NCI-H1105 (cell line): Measurements from ENCODE around the gene TPRN.

Source experiments
- DNase-seq: peaks from one replicate; lab custom pipeline; 2025; lab: John Stamatoyannopoulos, UW

TPRN gene

DNA sequence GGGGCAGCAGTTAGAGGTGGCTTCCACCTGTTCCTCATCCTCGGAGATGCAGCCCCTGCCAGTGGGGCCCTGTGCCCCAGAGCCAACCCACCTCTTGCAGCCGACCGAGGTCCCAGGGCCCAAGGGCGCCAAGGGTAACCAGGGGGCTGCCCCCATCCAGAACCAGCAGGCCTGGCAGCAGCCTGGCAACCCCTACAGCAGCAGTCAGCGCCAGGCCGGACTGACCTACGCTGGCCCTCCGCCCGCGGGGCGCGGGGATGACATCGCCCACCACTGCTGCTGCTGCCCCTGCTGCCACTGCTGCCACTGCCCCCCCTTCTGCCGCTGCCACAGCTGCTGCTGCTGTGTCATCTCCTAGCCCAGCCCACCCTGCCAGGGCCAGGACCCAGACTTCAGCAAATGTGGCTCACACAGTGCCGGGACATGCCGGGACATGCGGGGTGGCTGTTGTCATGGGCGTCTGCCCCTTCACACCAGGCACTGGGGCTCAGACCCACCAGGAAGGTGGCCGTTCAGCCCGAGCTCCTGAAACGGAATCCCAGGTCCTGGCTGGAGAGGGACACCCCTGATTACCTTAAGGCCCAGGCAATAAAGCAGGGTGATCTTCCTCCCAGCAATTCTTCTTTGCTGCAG lies 25.3 kb upstream of the TPRN start:
- DNase-seq: no peak

- no peak for DNase-seq
Observed at GRCh38 chr9:137224830-137225694, 24.5 kb upstream of the TPRN start, which contains the start of gene CYSRT1. TSS of gene CYSRT1 (plus strand) at chr9:137225174. CDS start at chr9:137225622, 448 bp downstream.

DNA sequence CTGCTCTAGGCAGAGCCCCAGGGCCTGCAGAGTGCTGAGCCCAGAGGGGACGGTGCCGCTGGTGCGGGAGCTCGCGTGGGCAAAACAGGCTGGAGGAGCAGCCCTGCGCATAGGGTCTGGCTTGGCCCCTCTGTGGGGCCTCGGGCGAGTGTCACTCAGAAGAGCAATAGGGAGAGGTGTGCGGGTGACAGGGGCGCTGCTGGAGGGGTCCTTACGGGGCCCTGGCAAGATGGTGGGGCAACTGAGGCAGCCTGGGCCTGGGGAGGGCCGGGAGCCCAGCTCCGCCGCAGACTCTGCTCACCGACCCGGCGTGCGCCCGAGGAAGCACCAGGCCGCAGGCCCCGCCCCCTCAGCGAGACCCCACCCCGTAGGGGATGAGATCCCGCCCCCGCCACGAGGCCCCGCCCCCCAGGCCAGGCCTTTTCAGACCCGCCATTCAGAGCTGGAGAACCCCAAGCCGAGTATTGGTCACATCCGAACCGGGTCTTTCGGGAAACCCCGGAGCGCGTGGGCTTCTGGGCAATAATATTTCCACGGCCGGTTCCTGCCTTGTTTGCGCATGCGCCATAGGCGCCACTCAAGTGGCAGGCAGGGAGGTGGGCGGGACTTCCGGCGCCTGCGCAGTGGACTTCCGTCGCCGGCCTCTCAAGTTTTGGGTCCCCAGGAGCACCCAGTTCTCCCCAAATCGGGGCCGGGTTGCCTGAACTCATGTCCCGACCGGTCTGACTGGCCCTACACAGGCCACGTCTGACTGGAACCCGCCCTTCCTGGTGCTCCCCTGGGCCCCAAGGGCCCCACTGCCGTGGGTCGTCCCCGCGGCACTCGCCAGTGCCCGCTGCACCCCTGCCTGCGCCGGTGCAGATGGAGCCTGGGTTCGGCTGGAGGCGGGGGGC lies 22.8 kb upstream of the TPRN start:
- peak; percentile 92 for DNase-seq

DNA sequence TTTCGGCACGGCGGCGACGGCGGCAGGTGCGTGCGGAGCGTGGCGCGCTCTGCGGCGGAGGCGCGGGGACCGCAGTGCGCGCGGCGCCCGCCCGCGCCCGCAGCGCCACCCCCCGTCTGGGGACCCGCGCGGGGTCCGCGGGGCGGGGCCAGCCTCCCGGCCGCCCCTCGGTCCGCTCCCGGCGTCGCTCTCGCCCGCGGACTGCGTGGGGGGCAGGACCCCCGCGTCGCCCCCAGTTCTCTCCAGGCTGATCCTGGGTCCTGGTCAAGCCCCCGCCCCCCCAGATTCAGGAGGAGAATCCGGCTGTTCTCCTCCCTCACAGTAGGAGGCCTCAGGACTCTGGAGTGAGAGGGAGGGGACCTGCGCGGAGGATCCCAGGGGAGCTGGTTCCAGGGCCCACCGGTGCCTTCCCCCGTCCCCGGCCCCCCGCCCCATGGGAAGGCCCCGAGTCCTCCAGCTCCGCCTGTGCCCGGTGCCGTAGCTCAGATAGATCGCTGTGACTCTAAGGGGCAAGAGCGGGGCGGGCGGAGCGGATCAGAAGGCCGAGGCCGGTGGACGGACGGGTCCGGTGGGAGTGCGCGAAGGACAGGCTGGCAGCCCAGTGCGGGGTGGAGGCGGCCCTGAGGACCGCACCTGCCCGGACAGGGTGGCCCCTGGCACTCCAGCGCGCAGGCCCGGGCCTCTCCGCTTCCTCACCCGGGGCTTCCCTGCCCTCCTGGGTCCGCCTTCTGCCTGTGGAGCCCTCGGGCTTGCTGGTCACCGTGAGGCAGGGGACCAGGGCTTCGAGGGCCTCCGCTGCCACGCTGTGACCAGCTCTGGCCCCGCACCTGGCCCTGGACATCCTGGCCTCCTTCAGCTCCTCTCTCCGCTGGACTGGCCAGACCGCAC lies 21.9 kb upstream of the TPRN start, which contains the start of gene RNF208:
Gene RNF208 (minus strand): TSS at position 51 of the 888 bp plus-strand sequence. CDS start 1,028 bp downstream, outside the sequence.
- peak; percentile 18 for DNase-seq

DNA sequence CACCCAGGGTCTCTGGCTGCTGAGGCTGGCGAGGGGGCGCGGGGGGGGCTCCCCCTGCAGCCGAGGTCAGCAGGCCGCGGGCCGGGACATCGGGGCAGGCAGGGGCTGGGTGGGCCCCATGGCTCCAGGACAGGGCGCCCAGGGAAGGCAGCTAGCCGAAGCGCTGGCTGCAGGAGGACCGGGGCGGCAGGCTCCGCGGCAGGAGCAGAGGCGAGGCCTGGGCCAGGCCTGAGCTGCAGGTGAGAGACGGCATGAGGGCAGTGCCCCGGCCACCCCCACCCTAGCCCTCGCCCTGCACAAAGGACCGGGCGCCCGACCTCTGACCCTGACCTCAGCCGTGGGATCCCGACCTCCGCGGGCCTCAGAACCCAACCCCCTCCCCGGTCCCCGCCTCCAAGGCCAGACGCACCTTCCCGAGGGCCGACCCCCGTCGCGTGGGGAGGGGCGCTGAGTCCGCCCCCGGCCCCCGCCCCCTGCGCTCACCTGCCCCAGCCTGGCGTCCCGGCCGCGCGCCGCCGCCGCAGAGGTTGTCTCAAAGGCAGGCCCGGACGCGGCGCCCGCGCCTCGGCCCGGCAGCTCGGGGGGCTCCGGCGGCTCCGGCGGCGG lies 21.1 kb upstream of the TPRN start:
- no peak for DNase-seq

- DNase-seq: no peak
Observed at GRCh38 chr9:137221095-137221505, 20.6 kb upstream of the TPRN start.

GRCh38 chr9:137220317-137221094 lies 20.0 kb upstream of the TPRN start:
- DNase-seq: no peak

DNA sequence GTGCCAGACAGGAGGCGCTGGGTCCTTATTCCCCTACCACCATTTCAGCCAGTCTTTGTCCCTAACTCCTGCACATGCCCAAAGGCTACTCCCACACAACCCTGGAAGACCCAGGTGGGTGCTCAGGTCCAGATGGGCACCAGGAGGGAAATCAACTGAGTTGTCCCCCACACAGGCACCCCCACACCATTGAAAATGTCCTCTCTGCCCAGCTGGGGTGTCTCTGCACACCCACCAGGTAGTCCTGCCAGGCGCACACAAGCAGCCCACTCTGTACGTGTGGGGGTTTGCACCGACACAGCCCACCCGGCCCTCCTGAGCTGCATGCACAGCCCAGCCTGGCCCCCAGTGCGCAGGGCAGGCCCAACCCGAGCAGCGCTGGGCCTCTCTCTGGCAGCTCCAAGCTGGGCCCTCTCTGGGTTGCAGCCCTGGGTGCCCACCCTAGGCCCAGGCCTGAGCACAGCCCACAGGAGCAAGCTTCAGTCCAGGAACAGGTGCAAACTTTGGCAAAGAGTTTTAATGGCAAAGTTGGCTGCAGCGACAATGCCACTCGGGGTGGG lies 19.3 kb upstream of the TPRN start:
- no peak for DNase-seq

GRCh38 chr9:137218754-137219271 lies 18.3 kb upstream of the TPRN start:
- no peak for DNase-seq

GRCh38 chr9:137218212-137218753 lies 17.7 kb upstream of the TPRN start:
- DNase-seq: no peak

GRCh38 chr9:137217276-137218211 lies 17.0 kb upstream of the TPRN start:
- DNase-seq: peak; percentile 65

DNA sequence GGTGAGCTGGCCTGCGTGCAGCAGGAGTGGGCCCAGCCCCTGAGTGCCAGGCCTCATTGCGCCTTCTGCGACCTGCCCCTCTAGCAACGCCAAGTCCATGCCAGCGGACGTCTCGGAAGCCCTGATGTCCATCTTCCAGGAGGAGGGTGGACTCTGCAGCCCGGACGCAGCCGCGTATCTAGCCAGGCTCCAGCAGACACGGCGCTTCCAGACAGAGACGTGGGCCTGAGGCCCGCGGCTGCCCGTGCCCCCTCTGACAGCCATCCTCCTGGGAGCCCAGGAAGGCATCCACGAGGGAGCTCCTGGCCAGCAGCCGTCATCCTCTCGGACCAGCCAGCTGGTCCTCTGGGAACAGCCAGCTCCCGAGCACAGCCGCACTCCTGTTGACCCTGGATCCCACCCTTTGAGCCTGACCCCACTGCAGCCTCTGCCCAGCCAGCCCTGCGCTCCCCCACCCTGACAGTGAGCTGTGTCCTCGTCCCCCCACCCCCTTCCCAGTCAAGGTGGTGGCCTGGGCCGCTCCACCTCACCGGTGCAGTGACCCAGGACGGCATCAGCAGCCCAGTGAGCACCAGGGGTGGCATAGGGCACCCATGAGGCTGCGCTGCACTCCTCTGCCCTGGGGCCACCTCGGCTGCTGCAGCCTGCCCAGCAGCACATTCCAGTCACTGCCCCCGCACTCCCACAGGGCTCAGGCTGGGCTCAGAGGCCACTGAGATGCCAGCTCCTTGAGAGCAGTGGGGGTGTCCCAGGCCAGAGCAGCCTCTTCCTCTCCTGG lies 15.8 kb upstream of the TPRN start:
- DNase-seq: no peak

- no peak for DNase-seq
Observed at GRCh38 chr9:137215196-137215986, 14.8 kb upstream of the TPRN start.

- DNase-seq: no peak
Observed at GRCh38 chr9:137214620-137215019, 14.1 kb upstream of the TPRN start.

- peak; percentile 17 for DNase-seq
Observed at GRCh38 chr9:137213160-137214060, 12.9 kb upstream of the TPRN start.
